DND-41 (cell line): ENCODE data around the gene MBNL2.

Experiments used
- ATAC-seq: fragments of 200-7000 bp; cut with Tn5 transposase; 3 replicates; pipeline ENCODE4 v1.9.1; 2021; ENCODE audit warnings: low read depth; ENCODE audit not compliant: insufficient read depth
- DNase-seq: peaks from one replicate; pipeline ENCODE4 v3.0.0-alpha.2; 2020
- H2AFZ ChIP-seq: 2 replicates; pipeline ENCODE4 v1.6.0; 2012; ENCODE audit warnings: low read depth, low read length
- H3K27ac ChIP-seq: 2 replicates; pipeline ENCODE4 v1.5.1; 2012; ENCODE audit warnings: low read length, inconsistent platforms
- H3K27me3 ChIP-seq: fragments of 200-600 bp; sonication (generic); 2 replicates; pipeline ENCODE4 v1.6.0; 2012; ENCODE audit warnings: low read length, mild to moderate bottlenecking, inconsistent platforms; ENCODE audit not compliant: insufficient read depth, poor library complexity
- H3K36me3 ChIP-seq: 2 replicates; pipeline ENCODE4 v1.5.1; 2012; ENCODE audit warnings: low read length, inconsistent platforms; ENCODE audit not compliant: insufficient read depth
- H3K4me1 ChIP-seq: 2 replicates; pipeline ENCODE4 v1.5.1; 2012; ENCODE audit warnings: mild to moderate bottlenecking, low read length; ENCODE audit not compliant: insufficient read depth
- H3K4me2 ChIP-seq: 2 replicates; pipeline ENCODE4 v1.6.0; 2012; ENCODE audit warnings: mild to moderate bottlenecking, moderate library complexity, low read length, inconsistent platforms; ENCODE audit not compliant: insufficient read depth
- H3K4me3 ChIP-seq, 2 experiments: fragments of 200-600 bp in 1 of 2; shearing (Covaris generic) in 1 of 2; 2 replicates each; pipeline ENCODE4 v1.5.1; 2012 to 2016; ENCODE audit warnings: inconsistent platforms in 2 of 2, low read length in 2 of 2, mild to moderate bottlenecking in 2 of 2, low read depth in 1 of 2, moderate library complexity in 1 of 2
- H3K79me2 ChIP-seq: 2 replicates; pipeline ENCODE4 v1.6.0; 2012; ENCODE audit warnings: low read length, inconsistent platforms; ENCODE audit not compliant: insufficient read depth
- H3K9ac ChIP-seq: 2 replicates; pipeline ENCODE4 v1.6.0; 2012; ENCODE audit warnings: low read depth, mild to moderate bottlenecking, inconsistent platforms, low read length, moderate library complexity
- H3K9me3 ChIP-seq: 2 replicates; pipeline ENCODE4 v1.5.1; 2012; ENCODE audit warnings: low read length, moderate library complexity, mild to moderate bottlenecking, inconsistent platforms; ENCODE audit not compliant: insufficient read depth, severe bottlenecking
- H4K20me1 ChIP-seq: 2 replicates; pipeline ENCODE4 v1.6.0; 2012; ENCODE audit warnings: low read length; ENCODE audit not compliant: insufficient read depth
- CTCF ChIP-seq: IDR thresholded peaks from 2 replicates; pipeline ENCODE4 v1.5.1; 2012; ENCODE audit warnings: borderline replicate concordance, low read length, moderate library complexity, mild to moderate bottlenecking; ENCODE audit not compliant: poor library complexity, severe bottlenecking; ENCODE audit errors: extremely low read depth
- EZH2 ChIP-seq: IDR thresholded peaks from 3 replicates; pipeline ENCODE4 v1.6.1; 2012; ENCODE audit warnings: borderline replicate concordance, low read depth, mild to moderate bottlenecking, moderate library complexity, low read length, inconsistent platforms; ENCODE audit not compliant: severe bottlenecking

MBNL2 gene

GRCh38 chr13:97387485-97387839 is 165.3 kb downstream of the MBNL2 start:
- peak overlapping the region; percentile 47 for H3K4me2 ChIP-seq
- H3K4me1 ChIP-seq = peaks cover 34% of the 10 kb centered on the region
- H3K27me3 ChIP-seq = no peaks in the 10 kb centered on the region
- no peaks in the 10 kb centered on the region for H3K79me2 ChIP-seq
- peak overlapping the region; percentile 76 for H3K27ac ChIP-seq
- H3K4me3 ChIP-seq = peak overlapping the region in 1 of 2 experiments; percentile 21; a peak in 1 of 4 replicates
- peak overlapping the region; percentile 16 for H2AFZ ChIP-seq
- H4K20me1 ChIP-seq = no peaks in the 10 kb centered on the region
- no peaks in the 10 kb centered on the region for H3K9me3 ChIP-seq
- DNase-seq (no peak), ATAC-seq (peak; percentile 76)
- H3K9ac ChIP-seq = peak overlapping the region; percentile 25; the same call in 1 of the 2 replicates
- H3K36me3 ChIP-seq = no peaks in the 10 kb centered on the region
- no peak for TF ChIP-seq EZH2
- TF ChIP-seq CTCF = no peak

- peak; percentile 16 for ATAC-seq
- Histone ChIP-seq H3K36me3 (no peaks in the 10 kb centered on the region), H3K79me2 (no peaks in the 10 kb centered on the region), H3K27ac (peak overlapping the region; percentile 76), H2AFZ (peak overlapping the region; percentile 16), H3K9ac (peak overlapping the region; percentile 25; the same call in 1 of the 2 replicates), H3K4me3 (peak overlapping the region in 1 of 2 experiments; percentile 21; a peak in 1 of 4 replicates), H3K4me2 (peak overlapping the region; percentile 47; the same call in 1 of the 2 replicates), H4K20me1 (no peaks in the 10 kb centered on the region), H3K27me3 (no peaks in the 10 kb centered on the region), H3K4me1 (peaks cover 34% of the 10 kb centered on the region), H3K9me3 (no peaks in the 10 kb centered on the region)
- DNase-seq = no peak
- TF ChIP-seq EZH2 = no peak
- peak; percentile 15 for TF ChIP-seq CTCF
Observed at GRCh38 chr13:97387890-97388289, 165.8 kb downstream of the MBNL2 start.

GRCh38 chr13:97388373-97388772 is 166.2 kb downstream of the MBNL2 start:
- Histone ChIP-seq H4K20me1 (no peaks in the 10 kb centered on the region), H3K36me3 (no peaks in the 10 kb centered on the region), H3K4me1 (peaks cover 34% of the 10 kb centered on the region), H3K9me3 (no peaks in the 10 kb centered on the region), H3K9ac (no peak overlapping the region), H3K27ac (no peak overlapping the region; the same call in 1 of the 2 replicates), H3K27me3 (no peaks in the 10 kb centered on the region), H3K79me2 (no peaks in the 10 kb centered on the region), H3K4me2 (no peak overlapping the region), H3K4me3 (no peak overlapping the region), H2AFZ (no peak overlapping the region)
- peak; percentile 13 for DNase-seq
- no peak for ATAC-seq
- no peak for TF ChIP-seq EZH2
- no peak for TF ChIP-seq CTCF
